Tibial artery (tissue), 4 donors: Measurements from ENCODE around the gene OPCML.

Experiments
- DNase-seq, 2 donors: peaks; one replicate each; pipeline ENCODE4 v3.0.0-alpha.2; 2019
- H3K27ac ChIP-seq, 2 donors: fragments of 200-600 bp; sonication (generic) in 1 of 2; 1 replicate in 1 of 2; 2 replicates in 1 of 2; pipeline ENCODE4 v1.5.1; 2018 to 2019; ENCODE audit warnings: mild to moderate bottlenecking in 1 of 2
- H3K27me3 ChIP-seq, 2 donors: fragments of 200-600 bp; sonication (generic) in 1 of 2; one replicate each; pipeline versions ENCODE4 v1.5.1 to v1.6.0; 2016 to 2019
- H3K36me3 ChIP-seq, 3 donors: fragments of 200-600 bp; sonication (generic) in 2 of 3; one replicate each; pipeline ENCODE4 v1.5.1; 2016 to 2019; ENCODE audit warnings: mild to moderate bottlenecking in 2 of 3
- H3K4me1 ChIP-seq, 4 donors: fragments of 200-600 bp; sonication (generic) in 2 of 4; 1 replicate in 3 of 4; 2 replicates in 1 of 4; pipeline ENCODE4 v1.5.1; 2016 to 2019
- H3K4me3 ChIP-seq, 2 donors: fragments of 200-600 bp; sonication (generic) in 1 of 2; 1 replicate in 1 of 2; 2 replicates in 1 of 2; pipeline ENCODE4 v1.5.1; 2018 to 2019; ENCODE audit warnings: mild to moderate bottlenecking in 2 of 2
- H3K9me3 ChIP-seq, 3 donors: fragments of 200-600 bp; sonication (generic) in 1 of 3; one replicate each; pipeline ENCODE4 v1.5.1; 2016 to 2019
- intact Hi-C: fragments of 100-400 bp; cut with DNase I; formaldehyde crosslinking; loops from one replicate; pipeline ENCODE4 v1.15.0; 2023; ENCODE audit warnings: low total_unique reads
- TF ChIP-seq, protein P1 (sequence below), 2 experiments: fragments of 200-600 bp in 1 of 2; fragments of 450-650 bp in 1 of 2; IDR thresholded peaks; one replicate each; pipeline ENCODE4 v1.5.1; 2017 to 2019; ENCODE audit warnings: antibody characterized with exemption in 2 of 2, mild to moderate bottlenecking in 1 of 2, moderate library complexity in 1 of 2

The OPCML gene

GRCh38 chr11:132455044-132455443 is 1077.3 kb downstream of the OPCML start:
- no peaks in the 10 kb centered on the region for H3K27me3 ChIP-seq
- no peaks in the 10 kb centered on the region for H3K4me1 ChIP-seq
- H3K4me3 ChIP-seq: no peak overlapping the region
- TF ChIP-seq, protein P1, sequence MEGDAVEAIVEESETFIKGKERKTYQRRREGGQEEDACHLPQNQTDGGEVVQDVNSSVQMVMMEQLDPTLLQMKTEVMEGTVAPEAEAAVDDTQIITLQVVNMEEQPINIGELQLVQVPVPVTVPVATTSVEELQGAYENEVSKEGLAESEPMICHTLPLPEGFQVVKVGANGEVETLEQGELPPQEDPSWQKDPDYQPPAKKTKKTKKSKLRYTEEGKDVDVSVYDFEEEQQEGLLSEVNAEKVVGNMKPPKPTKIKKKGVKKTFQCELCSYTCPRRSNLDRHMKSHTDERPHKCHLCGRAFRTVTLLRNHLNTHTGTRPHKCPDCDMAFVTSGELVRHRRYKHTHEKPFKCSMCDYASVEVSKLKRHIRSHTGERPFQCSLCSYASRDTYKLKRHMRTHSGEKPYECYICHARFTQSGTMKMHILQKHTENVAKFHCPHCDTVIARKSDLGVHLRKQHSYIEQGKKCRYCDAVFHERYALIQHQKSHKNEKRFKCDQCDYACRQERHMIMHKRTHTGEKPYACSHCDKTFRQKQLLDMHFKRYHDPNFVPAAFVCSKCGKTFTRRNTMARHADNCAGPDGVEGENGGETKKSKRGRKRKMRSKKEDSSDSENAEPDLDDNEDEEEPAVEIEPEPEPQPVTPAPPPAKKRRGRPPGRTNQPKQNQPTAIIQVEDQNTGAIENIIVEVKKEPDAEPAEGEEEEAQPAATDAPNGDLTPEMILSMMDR (IDR thresholded peaks at IDR 0.05): no peak
- H3K27ac ChIP-seq: no peak overlapping the region
- intact Hi-C loops: no loop called here
- no peaks in the 10 kb centered on the region for H3K9me3 ChIP-seq
- no peaks in the 10 kb centered on the region for H3K36me3 ChIP-seq
- no peak for DNase-seq

GRCh38 chr11:132453406-132453805 is 1078.9 kb downstream of the OPCML start:
- Histone ChIP-seq H3K27me3 (no peaks in the 10 kb centered on the region), H3K27ac (no peak overlapping the region), H3K9me3 (no peaks in the 10 kb centered on the region), H3K4me1 (no peaks in the 10 kb centered on the region), H3K4me3 (no peak overlapping the region), H3K36me3 (no peaks in the 10 kb centered on the region)
- intact Hi-C loops: no loop called here
- DNase-seq: no peak
- TF ChIP-seq, protein P1 (IDR thresholded peaks at IDR 0.05): no peak

DNA sequence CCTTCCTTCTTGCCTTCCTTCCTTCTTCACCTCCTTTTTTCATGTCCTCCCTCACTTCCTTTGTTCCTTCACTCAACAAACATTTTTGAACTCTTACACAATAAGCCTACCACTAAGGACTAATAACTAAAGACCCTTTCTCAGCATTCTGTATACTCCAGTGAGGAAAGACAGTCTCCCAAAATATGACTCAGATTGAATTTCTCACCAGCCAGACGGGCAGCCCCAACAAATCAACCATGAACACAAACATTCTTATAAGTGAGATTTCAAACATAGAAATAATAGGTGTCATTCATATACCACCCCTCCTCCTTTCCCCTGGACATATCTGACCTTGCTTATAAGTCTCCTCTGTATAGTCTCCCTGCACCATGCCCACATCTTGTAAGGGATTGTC is 1079.7 kb downstream of the OPCML start:
- no peaks in the 10 kb centered on the region for H3K36me3 ChIP-seq
- TF ChIP-seq, protein P1 (IDR thresholded peaks at IDR 0.05): no peak
- intact Hi-C loops: no loop called here
- H3K27me3 ChIP-seq: no peaks in the 10 kb centered on the region
- H3K4me3 ChIP-seq: no peak overlapping the region
- no peak for DNase-seq
- no peaks in the 10 kb centered on the region for H3K4me1 ChIP-seq
- no peaks in the 10 kb centered on the region for H3K9me3 ChIP-seq
- no peak overlapping the region for H3K27ac ChIP-seq

DNA sequence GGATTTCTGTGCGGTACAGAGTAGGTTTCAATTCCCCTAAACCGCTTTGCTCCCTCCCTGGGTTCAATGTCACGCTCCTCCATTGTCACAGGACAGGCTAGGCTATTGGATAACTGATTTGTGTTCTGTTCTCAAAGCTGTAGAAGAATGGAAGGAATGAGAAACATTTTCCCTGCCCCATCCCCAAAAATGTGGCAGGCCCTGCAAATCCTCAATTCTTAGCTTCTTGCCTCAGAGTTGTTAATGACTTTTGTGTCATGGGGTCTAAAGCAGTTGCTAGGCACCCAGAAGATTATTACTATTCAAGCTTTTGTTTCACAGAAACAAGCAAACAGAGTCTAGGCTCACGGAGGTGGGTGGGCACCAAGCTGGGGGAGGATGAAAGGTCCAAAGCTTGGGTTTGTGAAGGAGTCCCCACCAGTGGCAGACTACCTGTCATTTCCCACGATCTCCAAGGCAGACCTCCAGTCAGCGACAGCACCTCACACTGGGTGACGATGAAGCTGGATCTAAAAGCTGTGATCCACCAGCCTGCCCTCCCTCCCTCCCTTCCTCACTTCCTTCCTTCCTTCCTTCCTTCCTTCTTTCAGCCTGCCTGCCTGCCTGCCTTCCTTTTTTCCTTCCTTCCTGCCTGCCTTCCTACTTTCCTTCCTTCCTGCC is 1080.2 kb downstream of the OPCML start:
- Histone ChIP-seq H3K4me3 (no peak overlapping the region), H3K27me3 (no peaks in the 10 kb centered on the region), H3K36me3 (no peaks in the 10 kb centered on the region), H3K9me3 (no peaks in the 10 kb centered on the region), H3K4me1 (no peaks in the 10 kb centered on the region), H3K27ac (no peak overlapping the region)
- TF ChIP-seq, protein P1 (IDR thresholded peaks at IDR 0.05): no peak
- intact Hi-C loops: no loop called here
- no peak for DNase-seq

DNA sequence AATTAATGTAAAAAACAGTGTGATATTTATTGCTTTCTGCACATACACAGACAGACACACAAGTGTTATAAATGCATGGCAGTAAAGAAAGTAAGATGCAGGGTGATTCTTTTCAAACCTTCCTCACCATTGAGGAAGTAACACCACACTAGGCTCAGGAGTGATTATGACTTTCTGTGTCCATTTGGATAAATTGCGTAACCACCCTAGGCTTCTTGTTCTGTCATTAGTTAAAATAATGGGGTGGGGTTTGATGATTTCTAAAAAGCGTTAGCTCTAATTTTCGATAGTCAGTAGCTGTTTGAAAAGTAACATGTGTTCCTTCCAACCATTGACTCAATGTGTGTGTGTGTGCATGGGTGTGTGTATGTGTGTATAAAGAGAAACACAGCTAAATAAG is 1081.7 kb downstream of the OPCML start:
- Histone ChIP-seq H3K4me1 (no peaks in the 10 kb centered on the region), H3K27ac (no peak overlapping the region), H3K4me3 (no peak overlapping the region), H3K36me3 (no peaks in the 10 kb centered on the region), H3K27me3 (no peaks in the 10 kb centered on the region), H3K9me3 (no peaks in the 10 kb centered on the region)
- TF ChIP-seq, protein P1 (IDR thresholded peaks at IDR 0.05): no peak
- intact Hi-C loops: no loop called here
- no peak for DNase-seq
